CD4-positive, alpha-beta T cell treated with Interleukin-4 for 1 hour (primary cell): ENCODE measurements around the gene RABGAP1L.
"Not testable (repeated sequence)": the region's sequence is repeated elsewhere in the genome, so short reads cannot be mapped to it uniquely, and the experiment has no call there.

Experiments used
- DNase-seq, 2 donors: peaks; one replicate each; pipeline ENCODE4 v3.0.0-alpha.2; 2020 to 2022

RABGAP1L gene

GRCh38 chr1:174398246-174398645 is 238.9 kb downstream of the RABGAP1L start:
- no peak for DNase-seq

- no peak for DNase-seq
Observed at GRCh38 chr1:174399211-174399610, 239.9 kb downstream of the RABGAP1L start.

GRCh38 chr1:174401075-174401474 is 241.8 kb downstream of the RABGAP1L start:
- no peak for DNase-seq

GRCh38 chr1:174405219-174405618 is 245.9 kb downstream of the RABGAP1L start:
- DNase-seq: no peak

GRCh38 chr1:174406421-174406820 is 247.1 kb downstream of the RABGAP1L start:
- no peak for DNase-seq

GRCh38 chr1:174407665-174408064 is 248.3 kb downstream of the RABGAP1L start:
- no peak for DNase-seq

- DNase-seq: no peak
Observed at GRCh38 chr1:174408146-174408545, 248.8 kb downstream of the RABGAP1L start.

- DNase-seq: not testable (repeated sequence)
Observed at GRCh38 chr1:174409801-174410200, 250.5 kb downstream of the RABGAP1L start.

- DNase-seq: no peak
Observed at GRCh38 chr1:174413632-174414031, 254.3 kb downstream of the RABGAP1L start.

GRCh38 chr1:174414203-174414602 is 254.9 kb downstream of the RABGAP1L start:
- DNase-seq: no peak

GRCh38 chr1:174415506-174415905 is 256.2 kb downstream of the RABGAP1L start:
- DNase-seq: no peak

- DNase-seq: no peak
Observed at GRCh38 chr1:174417921-174418320, 258.6 kb downstream of the RABGAP1L start.

GRCh38 chr1:174425121-174425520 is 265.8 kb downstream of the RABGAP1L start:
- no peak for DNase-seq

- DNase-seq: no peak
Observed at GRCh38 chr1:174426153-174426552, 266.8 kb downstream of the RABGAP1L start.

GRCh38 chr1:174428033-174428432 is 268.7 kb downstream of the RABGAP1L start:
- no peak for DNase-seq

GRCh38 chr1:174428739-174429138 is 269.4 kb downstream of the RABGAP1L start:
- no peak for DNase-seq

- no peak for DNase-seq
Observed at GRCh38 chr1:174433451-174433850, 274.1 kb downstream of the RABGAP1L start.

- no peak for DNase-seq
Observed at GRCh38 chr1:174445351-174445750, 286.0 kb downstream of the RABGAP1L start.

GRCh38 chr1:174445817-174446216 is 286.5 kb downstream of the RABGAP1L start:
- DNase-seq: no peak

- no peak for DNase-seq
Observed at GRCh38 chr1:174447866-174448530, 288.7 kb downstream of the RABGAP1L start, which contains the start of gene GPR52. Gene GPR52 (plus strand): TSS chr1:174447964. CDS start chr1:174448112, 148 bp downstream.

- DNase-seq: no peak
Observed at GRCh38 chr1:174448531-174448883, 289.2 kb downstream of the RABGAP1L start.

- no peak for DNase-seq
Observed at GRCh38 chr1:174448974-174449373, 289.7 kb downstream of the RABGAP1L start.

GRCh38 chr1:174451408-174451807 is 292.1 kb downstream of the RABGAP1L start:
- no peak for DNase-seq

GRCh38 chr1:174465855-174466254 is 306.5 kb downstream of the RABGAP1L start:
- DNase-seq: no peak

GRCh38 chr1:174466607-174467006 is 307.3 kb downstream of the RABGAP1L start:
- DNase-seq: no peak
